Measurements from ENCODE around the gene MLF2. TPM values are rescaled to one million over a fixed set of nuclear protein-coding genes. Genes with fewer than 3 reads are reported as not detected.

The MLF2 gene
- total RNA-seq, 1 experiment from 2014 or later: 244 TPM

DNA sequence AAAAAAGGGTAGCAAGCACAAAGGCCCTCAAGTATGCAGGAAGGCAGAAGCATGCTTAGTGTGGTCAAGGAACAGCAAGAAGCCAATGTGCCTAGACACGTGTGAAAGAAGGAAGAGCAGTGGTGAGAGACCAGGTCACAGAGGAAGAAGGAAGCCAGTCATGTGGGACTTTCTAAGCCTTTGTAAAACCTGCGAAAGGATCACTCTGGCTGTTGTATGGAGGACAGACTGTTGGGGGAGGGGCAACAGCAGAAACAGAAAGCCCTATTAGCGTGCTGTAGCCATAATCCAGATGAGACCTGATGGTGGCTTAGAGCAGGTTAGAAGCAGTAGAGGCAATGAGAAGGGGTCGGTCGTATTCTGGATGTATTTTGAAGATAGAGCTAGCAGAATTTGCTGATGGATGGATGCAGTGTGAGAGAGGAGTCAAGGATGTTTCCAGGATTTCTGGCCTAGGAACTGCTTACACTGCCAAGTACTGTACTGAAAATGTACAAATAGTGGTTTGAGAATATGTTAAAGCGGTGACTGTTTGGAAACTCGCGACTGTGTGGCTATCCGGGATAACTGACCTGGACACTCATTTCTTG is 5.7 kb upstream of the MLF2 start:
- Histone ChIP-seq H3K27me3 (ENCODE audit: insufficient read depth, low read length) (no peaks in the 10 kb centered on the region), H4K8ac (replicated peaks; ENCODE audit: insufficient read length, low read depth, low read length) (no peak overlapping the region), H3K23me2 (ENCODE audit: insufficient read length, low read depth, low read length, poor library complexity, severe bottlenecking) (no peaks in the 10 kb centered on the region), H3K56ac (ENCODE audit: insufficient read length, low read depth, low read length) (no peak overlapping the region), H4K5ac (ENCODE audit: insufficient read length, low read depth, low read length) (no peak overlapping the region), H3K27ac (ENCODE audit: insufficient read length, low read depth, low read length) (no peak overlapping the region), H2BK20ac (ENCODE audit: low read depth, low read length, poor library complexity, severe bottlenecking) (no peak overlapping the region), H2BK5ac (ENCODE audit: insufficient read length, low read length) (no peak overlapping the region), H4K91ac (ENCODE audit: insufficient read length, low read depth, low read length) (no peak overlapping the region), H3K4ac (ENCODE audit: low read depth, low read length) (no peak overlapping the region; the same call in 1 of the 2 replicates), H3T11ph (ENCODE audit: low read length) (no peak overlapping the region), H3K18ac (ENCODE audit: insufficient read length, low read depth, low read length) (peak overlapping the region; percentile 72), H2AK5ac (ENCODE audit: insufficient read length, low read length) (no peak overlapping the region), H3K79me1 (ENCODE audit: insufficient read depth, low read depth, low read length, poor library complexity, severe bottlenecking) (no peaks in the 10 kb centered on the region), H3K4me1 (ENCODE audit: insufficient read depth, low read length) (peaks cover 5% of the 10 kb centered on the region; the same call in 1 of the 2 replicates), H3K4me2 (ENCODE audit: insufficient read depth, insufficient read length, low read length) (no peak overlapping the region), H3K14ac (ENCODE audit: insufficient read depth, low read length) (peak overlapping the region; percentile 17; the same call in 1 of the 2 replicates), H2BK120ac (ENCODE audit: low read depth, low read length, poor library complexity, severe bottlenecking) (no peak overlapping the region), H2BK12ac (ENCODE audit: insufficient read length, low read depth, low read length) (peak overlapping the region; percentile 67), H3K9me3 (ENCODE audit: control insufficient read depth, low read depth, low read length) (no peaks in the 10 kb centered on the region), H2AFZ (ENCODE audit: low read length) (no peak overlapping the region), H3K9ac (ENCODE audit: extremely low read depth, insufficient read length, low read length) (no peak overlapping the region), H3K23ac (ENCODE audit: insufficient read length, low read depth, low read length) (no peak overlapping the region), H3K79me2 (ENCODE audit: insufficient read depth, low read length) (no peaks in the 10 kb centered on the region), H4K20me1 (ENCODE audit: control insufficient read depth, insufficient read depth, insufficient read length) (no peaks in the 10 kb centered on the region), H2BK15ac (ENCODE audit: low read depth, low read length) (0 out of 2 replicates have a peak overlapping the region, but pooled peaks have one; percentile 45)
- TF ChIP-seq, protein P1, sequence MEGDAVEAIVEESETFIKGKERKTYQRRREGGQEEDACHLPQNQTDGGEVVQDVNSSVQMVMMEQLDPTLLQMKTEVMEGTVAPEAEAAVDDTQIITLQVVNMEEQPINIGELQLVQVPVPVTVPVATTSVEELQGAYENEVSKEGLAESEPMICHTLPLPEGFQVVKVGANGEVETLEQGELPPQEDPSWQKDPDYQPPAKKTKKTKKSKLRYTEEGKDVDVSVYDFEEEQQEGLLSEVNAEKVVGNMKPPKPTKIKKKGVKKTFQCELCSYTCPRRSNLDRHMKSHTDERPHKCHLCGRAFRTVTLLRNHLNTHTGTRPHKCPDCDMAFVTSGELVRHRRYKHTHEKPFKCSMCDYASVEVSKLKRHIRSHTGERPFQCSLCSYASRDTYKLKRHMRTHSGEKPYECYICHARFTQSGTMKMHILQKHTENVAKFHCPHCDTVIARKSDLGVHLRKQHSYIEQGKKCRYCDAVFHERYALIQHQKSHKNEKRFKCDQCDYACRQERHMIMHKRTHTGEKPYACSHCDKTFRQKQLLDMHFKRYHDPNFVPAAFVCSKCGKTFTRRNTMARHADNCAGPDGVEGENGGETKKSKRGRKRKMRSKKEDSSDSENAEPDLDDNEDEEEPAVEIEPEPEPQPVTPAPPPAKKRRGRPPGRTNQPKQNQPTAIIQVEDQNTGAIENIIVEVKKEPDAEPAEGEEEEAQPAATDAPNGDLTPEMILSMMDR (conservative IDR thresholded peaks at IDR 0.05): no peak
- no peak for DNase-seq
- no peaks in the 10 kb centered on the region; the same call in 1 of the 2 replicates for H3K27me3 Mint-ChIP-seq (ENCODE audit: low read depth)
- no peak overlapping the region for H3K27ac Mint-ChIP-seq
- WGBS (ENCODE audit: extremely low coverage, insufficient read length, low lambda C conversion rate): no CpG with 5 or more reads among the region's 9 CpGs
- no peak overlapping the region for H3K4me3 Mint-ChIP-seq
- H3K36me3 Mint-ChIP-seq (ENCODE audit: insufficient read depth in 1 of 3, low read depth in 3 of 3): no peaks in the 10 kb centered on the region; a peak in 1 of 7 replicates
- H3K9me3 Mint-ChIP-seq: no peaks in the 10 kb centered on the region
- peaks cover 38 to 57% of the 10 kb centered on the region in 2 experiments for H3K4me1 Mint-ChIP-seq

Measured in H9 (cell line).